CD4-positive, alpha-beta T cell (primary cell): ENCODE measurements around the gene LIG3. TPM values are rescaled to one million over a fixed set of nuclear protein-coding genes. Genes with fewer than 3 reads are reported as not detected.
"Not testable (repeated sequence)": the region's sequence is repeated elsewhere in the genome, so short reads cannot be mapped to it uniquely, and the experiment has no call there.

Experiments
- ATAC-seq: fragments of 200-7000 bp; cut with Tn5 transposase; one replicate; pipeline ENCODE4 v1.10.0; 2022; ENCODE audit warnings: mild to moderate bottlenecking; ENCODE audit not compliant: poor library complexity
- CTCF ChIA-PET: fragments of 350-600 bp; sonication (Branson Sonifier 250); formaldehyde crosslinking; loops from one replicate; lab custom pipeline; 2021; ENCODE audit warnings: antibody characterized with exemption, inconsistent platforms; lab: Charles Lee
- POLR2A ChIA-PET: fragments of 350-600 bp; sonication (Branson Sonifier 250); formaldehyde crosslinking; loops from one replicate; lab custom pipeline; 2021; ENCODE audit warnings: antibody characterized with exemption, inconsistent platforms; lab: Charles Lee
- DNase-seq, 14 experiments: peaks; one replicate each; pipeline ENCODE4 v3.0.0-alpha.2; 2013 to 2020; ENCODE audit warnings: mixed read lengths in 2 of 14
- H3K27ac ChIP-seq, 2 donors: one replicate each; pipeline versions ENCODE4 v1.5.1 to v1.7.0; 2013; ENCODE audit warnings: low read length in 2 of 2, low read depth in 1 of 2, mild to moderate bottlenecking in 1 of 2
- H3K27me3 ChIP-seq, 2 experiments: 1 replicate in 1 of 2; 2 replicates in 1 of 2; pipeline versions ENCODE4 v1.6.1 to v1.7.0; 2013; ENCODE audit warnings: low read length in 2 of 2, control low read depth in 1 of 2, mild to moderate bottlenecking in 1 of 2, moderate library complexity in 1 of 2; ENCODE audit not compliant: insufficient read depth in 2 of 2, control insufficient read depth in 1 of 2
- H3K36me3 ChIP-seq: one replicate; pipeline ENCODE4 v1.6.1; 2013; ENCODE audit warnings: low read length, control low read depth; ENCODE audit not compliant: insufficient read depth
- H3K4me1 ChIP-seq: one replicate; pipeline ENCODE4 v1.6.1; 2013; ENCODE audit warnings: low read length, control low read depth; ENCODE audit not compliant: insufficient read depth
- H3K4me3 ChIP-seq: one replicate; pipeline ENCODE4 v1.5.1; 2013; ENCODE audit warnings: mild to moderate bottlenecking, low read length, moderate library complexity
- H3K9me3 ChIP-seq, 2 experiments: 1 replicate in 1 of 2; 2 replicates in 1 of 2; pipeline versions ENCODE4 v1.6.1 to v1.7.0; 2013; ENCODE audit warnings: low read length in 2 of 2, mild to moderate bottlenecking in 2 of 2, control low read depth in 1 of 2, moderate library complexity in 1 of 2; ENCODE audit not compliant: control insufficient read depth in 1 of 2, insufficient read depth in 1 of 2
- H3K27ac Mint-ChIP-seq: one replicate; pipeline ENCODE4 v1.8.0; 2020; ENCODE audit warnings: mixed read lengths
- H3K27me3 Mint-ChIP-seq: one replicate; pipeline ENCODE4 v1.8.0; 2021; ENCODE audit warnings: mixed read lengths
- H3K36me3 Mint-ChIP-seq: one replicate; pipeline ENCODE4 v1.8.0; 2021; ENCODE audit warnings: low read depth, mixed read lengths
- H3K4me1 Mint-ChIP-seq: one replicate; pipeline ENCODE4 v1.8.0; 2021; ENCODE audit warnings: low read depth, mixed read lengths
- H3K4me3 Mint-ChIP-seq: one replicate; pipeline ENCODE4 v1.8.0; 2020; ENCODE audit warnings: mild to moderate bottlenecking, mixed read lengths
- H3K9me3 Mint-ChIP-seq: one replicate; pipeline ENCODE4 v1.8.0; 2020; ENCODE audit warnings: mixed read lengths
- CTCF ChIP-seq: fragments of 200-600 bp; IDR thresholded peaks from one replicate; pipeline ENCODE4 v1.8.0; 2022; ENCODE audit warnings: antibody characterized with exemption, mild to moderate bottlenecking
- intact Hi-C, 2 experiments: fragments of 100-400 bp; cut with DNase I in 1 of 2; cut with micrococcal nuclease in 1 of 2; formaldehyde crosslinking; loops; one replicate each; pipeline versions ENCODE4 v1.15.1 to v1.9.0; 2023 to 2025; cut with DNase I, micrococcal nuclease
- polyA plus RNA-seq, 2 donors: library from polyadenylated mRNA; unstranded; fragments of 120-200 nt; gene quantifications; one replicate each; pipeline ENCODE4 v1.2.1, GENCODE V29; 2013
- total RNA-seq, 174 experiments: library from RNA in 2 of 174; stranded (reverse) in 2 of 174; gene quantifications; one replicate each; pipeline ENCODE4 v1.2.3 and lab custom pipeline; 2021 to 2026

LIG3 gene
- total RNA-seq (10 to 100 TPM; 44.6 to 49.1 TPM), total RNA-seq (lab: John Stamatoyannopoulos, UW) (48.8 to 116 (median 75.6) reads per million in 172 experiments)
- 15.2 TPM for polyA plus RNA-seq (2013, experiment 1 of 2)
- polyA plus RNA-seq (2013, experiment 2 of 2): 18.1 TPM

DNA sequence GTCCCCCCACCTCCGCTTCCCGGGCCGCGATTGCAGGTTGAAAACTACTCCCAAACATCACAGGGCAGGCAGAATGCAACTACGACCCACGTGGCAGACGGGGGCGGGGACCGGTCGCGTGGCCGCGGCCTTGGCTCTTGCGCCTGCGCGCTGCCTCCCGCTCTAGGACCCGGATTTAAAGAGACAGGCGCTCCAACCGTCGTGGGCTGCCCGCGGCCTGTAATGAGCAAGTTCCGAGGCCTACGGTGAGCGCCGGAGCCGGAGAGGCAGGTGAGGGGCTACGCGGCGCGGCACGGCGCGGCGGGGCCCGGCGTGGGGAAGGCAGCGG, at the start of gene LIG3:
LIG3 (plus strand) TSS at position 160 of the 328 bp plus-strand sequence. CDS start 2,494 bp downstream, outside the sequence.
- Histone ChIP-seq H3K4me3 (peak within 1 kb of the TSS; percentile 90), H3K9me3 (no peaks in the 10 kb centered on the region), H3K36me3 (peaks cover 9% of the 10 kb centered on the region), H3K27ac (peak within 1 kb of the TSS; percentile 92 to 97), H3K27me3 (no peaks in the 10 kb centered on the region), H3K4me1 (peaks cover 26% of the 10 kb centered on the region)
- Mint-ChIP-seq H3K4me3 (peak within 1 kb of the TSS; percentile 95), H3K27ac (peak within 1 kb of the TSS; percentile 88), H3K27me3 (no peaks in the 10 kb centered on the region), H3K36me3 (peaks cover 37% of the 10 kb centered on the region), H3K4me1 (peaks cover 50% of the 10 kb centered on the region), H3K9me3 (no peaks in the 10 kb centered on the region)
- POLR2A ChIA-PET: interaction anchor here (0.5 to 4.8 kb wide), 25 partner anchors 11 to 981 kb away, joined by 3 to 37 read pairs (median 4); partner anchors contain the start of genes CCT6B, NLE1, PEX12 and RAD51D
- CTCF ChIA-PET: interaction anchor here (0.7 to 2.3 kb wide), 12 partner anchors 14 to 784 kb away, joined by 3 to 13 read pairs (median 5); partner anchors contain the start of genes CCT6B, RAD51D, RFFL and ZNF830
- intact Hi-C loops: loop anchor here (1.0 to 10.0 kb wide), 5 partner anchors 19 to 832 kb away; partner anchors contain the start of genes CCT6B (in 1 of the 2) and ZNF830 (in 1 of the 2)
- ATAC-seq: peak; percentile 75
- TF ChIP-seq CTCF: no peak
- DNase-seq: peak; percentile 87 to 96 (median 92)

GRCh38 chr17:34950780-34951179, 29.5 kb upstream of the LIG3 start:
- intact Hi-C loops, H3K27ac Mint-ChIP-seq, H3K27ac ChIP-seq, DNase-seq, H3K4me1 ChIP-seq, H3K9me3 ChIP-seq, H3K27me3 ChIP-seq, H3K4me3 ChIP-seq, H3K9me3 Mint-ChIP-seq, H3K36me3 ChIP-seq, H3K4me3 Mint-ChIP-seq, ATAC-seq, H3K36me3 Mint-ChIP-seq, H3K27me3 Mint-ChIP-seq, H3K4me1 Mint-ChIP-seq: not testable (repeated sequence)
- ChIA-PET POLR2A (interaction anchor here (1.1 kb wide), 1 partner anchor 10 kb away, joined by 3 read pairs; the partner anchor contains the start of genes CCT6B and ZNF830), CTCF (interaction anchor here (1.6 kb wide), 1 partner anchor 11 kb away, joined by 3 read pairs; the partner anchor contains the start of genes CCT6B and ZNF830)

DNA sequence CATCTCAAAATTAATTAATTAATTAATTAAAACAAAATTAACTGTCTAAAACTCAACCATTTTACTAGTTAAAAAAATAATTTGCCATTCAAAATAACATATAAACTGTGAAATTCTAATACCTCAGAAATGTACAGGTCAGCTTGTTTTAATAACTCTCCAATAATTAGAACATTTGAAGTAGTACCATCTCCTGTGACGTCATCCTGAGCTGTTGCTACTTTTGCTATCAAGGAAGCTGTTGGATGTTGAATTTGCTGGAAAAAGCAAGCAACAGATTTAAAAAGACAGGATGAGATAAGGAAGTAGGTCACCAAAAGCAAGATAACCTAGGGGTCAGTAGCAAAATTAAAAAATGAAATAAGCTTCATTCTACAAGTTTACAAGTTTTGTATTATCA, 21.9 kb upstream of the LIG3 start:
- DNase-seq (no peak), ATAC-seq (no peak)
- intact Hi-C loops: no loop called here
- Histone ChIP-seq H3K36me3 (peaks cover 3% of the 10 kb centered on the region), H3K27ac (no peak overlapping the region), H3K27me3 (no peaks in the 10 kb centered on the region), H3K4me3 (no peak overlapping the region), H3K4me1 (peaks cover 18% of the 10 kb centered on the region), H3K9me3 (no peaks in the 10 kb centered on the region)
- Mint-ChIP-seq H3K27ac (no peak overlapping the region), H3K4me3 (no peak overlapping the region), H3K36me3 (peaks cover 21% of the 10 kb centered on the region), H3K9me3 (no peaks in the 10 kb centered on the region), H3K4me1 (peaks cover 25% of the 10 kb centered on the region), H3K27me3 (peaks cover 8% of the 10 kb centered on the region)
- no peak for TF ChIP-seq CTCF
- POLR2A ChIA-PET: interaction anchor here (0.7 kb wide), 1 partner anchor 435 kb away, joined by 3 read pairs; no protein-coding TSS in a partner anchor
- CTCF ChIA-PET: no interaction called here
